WTC11 (cell line): ENCODE results near the gene TPM2. TPM values are rescaled to one million over a fixed set of nuclear protein-coding genes. Genes with fewer than 3 reads are reported as not detected.

Experiments
- ATAC-seq: fragments of 200-7000 bp; cut with Tn5 transposase; 2 replicates; pipeline ENCODE4 v1.10.0; 2021; ENCODE audit warnings: mild to moderate bottlenecking, moderate library complexity
- CTCF ChIA-PET: fragments of 300-600 bp; sonication (Branson Sonifier 250); formaldehyde crosslinking; loops from one replicate; lab custom pipeline; 2021; ENCODE audit warnings: antibody characterized with exemption; lab: Charles Lee
- POLR2A ChIA-PET: fragments of 350-600 bp; sonication (Branson Sonifier 250); formaldehyde crosslinking; loops from one replicate; lab custom pipeline; 2021; ENCODE audit warnings: antibody characterized with exemption; lab: Charles Lee
- DNase-seq: peaks from one replicate; pipeline ENCODE4 v3.0.0; 2021; ENCODE audit warnings: low spot score
- H3K27ac Mint-ChIP-seq: 2 replicates; pipeline ENCODE4 v1.8.0; 2021; ENCODE audit warnings: mixed read lengths
- H3K27me3 Mint-ChIP-seq: 2 replicates; pipeline ENCODE4 v1.8.0; 2021; ENCODE audit warnings: low read depth, mild to moderate bottlenecking, moderate library complexity, mixed read lengths
- H3K36me3 Mint-ChIP-seq: 2 replicates; pipeline ENCODE4 v1.8.0; 2021; ENCODE audit warnings: mixed read lengths
- H3K4me1 Mint-ChIP-seq: 2 replicates; pipeline ENCODE4 v1.8.0; 2022; ENCODE audit warnings: mixed read lengths
- H3K4me3 Mint-ChIP-seq: 2 replicates; pipeline ENCODE4 v1.8.0; 2021; ENCODE audit warnings: mild to moderate bottlenecking, moderate library complexity, mixed read lengths
- H3K9me3 Mint-ChIP-seq: 2 replicates; pipeline ENCODE4 v1.8.0; 2021; ENCODE audit warnings: mixed read lengths
- CTCF ChIP-seq: fragments of 200-600 bp; IDR thresholded peaks from 2 replicates; pipeline ENCODE4 v1.8.0; 2022; ENCODE audit warnings: antibody characterized with exemption
- EMX1 ChIP-seq: fragments of 250-450 bp; sonication (Bioruptor Pico); IDR thresholded peaks from 2 replicates; pipeline ENCODE4 v1.8.0; 2021; ENCODE audit warnings: mild to moderate bottlenecking
- NR3C1 ChIP-seq: sonication (generic); formaldehyde crosslinking; conservative IDR thresholded peaks from 2 replicates; pipeline ENCODE4 v1.8.1; 2023; ENCODE audit warnings: low read depth, mild to moderate bottlenecking, missing genetic modification reagents
- OVOL2 ChIP-seq: fragments of 250-450 bp; sonication (Bioruptor Pico); IDR thresholded peaks from 2 replicates; pipeline ENCODE4 v1.9.0; 2021; ENCODE audit warnings: mild to moderate bottlenecking, borderline replicate concordance
- RELA ChIP-seq: sonication (generic); formaldehyde crosslinking; IDR thresholded peaks from 2 replicates; pipeline ENCODE4 v1.8.1; 2022; ENCODE audit warnings: missing genetic modification reagents, mild to moderate bottlenecking, borderline replicate concordance
- SMAD3 ChIP-seq: sonication (generic); formaldehyde crosslinking; IDR thresholded peaks from 2 replicates; pipeline ENCODE4 v1.8.0; 2022; ENCODE audit warnings: missing genetic modification reagents, mild to moderate bottlenecking, borderline replicate concordance
- SP1 ChIP-seq: sonication (generic); formaldehyde crosslinking; conservative IDR thresholded peaks from 2 replicates; pipeline ENCODE4 v1.8.1; 2022; ENCODE audit warnings: missing genetic modification reagents
- ZNF121 ChIP-seq: sonication (generic); formaldehyde crosslinking; IDR thresholded peaks from 2 replicates; pipeline ENCODE4 v1.8.0; 2023; ENCODE audit warnings: missing genetic modification reagents
- total RNA-seq: library from RNA; stranded (reverse); gene quantifications from 3 replicates; pipeline ENCODE4 v1.2.3, GENCODE V29; 2021
- TF ChIP-seq, protein P1 (sequence below): sonication (generic); formaldehyde crosslinking; IDR thresholded peaks from 2 replicates; pipeline ENCODE4 v1.8.0; 2022; ENCODE audit warnings: mild to moderate bottlenecking, missing genetic modification reagents
- TF ChIP-seq, protein P2 (sequence below): sonication (generic); formaldehyde crosslinking; IDR thresholded peaks from 2 replicates; pipeline ENCODE4 v1.8.1; 2023; ENCODE audit warnings: mild to moderate bottlenecking, missing genetic modification reagents, borderline replicate concordance

The TPM2 gene
- total RNA-seq, 1 experiment from 2014 or later, result 146 TPM

DNA sequence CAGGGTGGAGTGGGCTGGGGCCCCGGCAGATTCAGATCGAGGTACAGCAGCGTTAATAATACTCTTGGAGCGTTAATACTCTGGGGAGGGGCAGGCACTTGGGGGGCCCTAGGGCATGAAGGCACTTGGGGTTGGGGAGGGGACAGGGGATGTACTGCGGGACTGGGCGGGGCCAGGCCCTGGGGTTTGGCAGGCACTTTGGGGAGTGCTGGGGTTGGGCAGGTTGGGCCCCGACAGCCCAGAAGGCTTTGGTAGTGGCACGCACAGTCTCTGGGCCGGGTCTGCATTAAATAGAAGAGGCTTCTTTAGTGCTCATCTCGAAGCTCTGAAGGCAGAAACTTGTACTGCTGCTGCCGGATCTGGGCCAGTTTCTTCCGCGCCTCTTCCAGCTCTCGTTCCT lies 7.8 kb upstream of the TPM2 start:
- Mint-ChIP-seq H3K36me3 (peaks cover 12% of the 10 kb centered on the region), H3K4me3 (no peak overlapping the region), H3K4me1 (no peaks in the 10 kb centered on the region), H3K27ac (no peak overlapping the region), H3K9me3 (no peaks in the 10 kb centered on the region), H3K27me3 (no peaks in the 10 kb centered on the region)
- ATAC-seq, result no peak
- no peak for DNase-seq
- ChIA-PET POLR2A (interaction anchor here (0.5 to 1.7 kb wide), 2 partner anchors 13 to 36 kb away, joined by 3 to 5 read pairs; no protein-coding TSS in a partner anchor), CTCF (interaction anchor here (0.6 to 6.8 kb wide), 21 partner anchors 8 to 650 kb away, joined by 3 to 127 read pairs (median 11); partner anchors contain the start of genes ARHGEF39, CCDC107, CREB3 and RMRP)
- no peak for TF ChIP-seq SP1 (CRISPR knock-in tag)
- TF ChIP-seq CTCF, result no peak
- no peak for TF ChIP-seq RELA
- TF ChIP-seq, protein P1, sequence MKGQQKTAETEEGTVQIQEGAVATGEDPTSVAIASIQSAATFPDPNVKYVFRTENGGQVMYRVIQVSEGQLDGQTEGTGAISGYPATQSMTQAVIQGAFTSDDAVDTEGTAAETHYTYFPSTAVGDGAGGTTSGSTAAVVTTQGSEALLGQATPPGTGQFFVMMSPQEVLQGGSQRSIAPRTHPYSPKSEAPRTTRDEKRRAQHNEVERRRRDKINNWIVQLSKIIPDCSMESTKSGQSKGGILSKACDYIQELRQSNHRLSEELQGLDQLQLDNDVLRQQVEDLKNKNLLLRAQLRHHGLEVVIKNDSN (CRISPR knock-in tag), result no peak
- TF ChIP-seq NR3C1, result no peak

GRCh38 chr9:35696520-35697215 lies 6.9 kb upstream of the TPM2 start:
- POLR2A ChIA-PET, result interaction anchor here (0.6 to 1.7 kb wide), 8 partner anchors 10 to 94 kb away, joined by 3 to 10 read pairs (median 4); partner anchors contain the start of genes ARHGEF39, CREB3 and TLN1
- H3K4me3 Mint-ChIP-seq, result no peak overlapping the region

GRCh38 chr9:35695943-35696401 lies 6.2 kb upstream of the TPM2 start:
- DNase-seq (no peak), ATAC-seq (no peak)
- TF ChIP-seq, protein P2, sequence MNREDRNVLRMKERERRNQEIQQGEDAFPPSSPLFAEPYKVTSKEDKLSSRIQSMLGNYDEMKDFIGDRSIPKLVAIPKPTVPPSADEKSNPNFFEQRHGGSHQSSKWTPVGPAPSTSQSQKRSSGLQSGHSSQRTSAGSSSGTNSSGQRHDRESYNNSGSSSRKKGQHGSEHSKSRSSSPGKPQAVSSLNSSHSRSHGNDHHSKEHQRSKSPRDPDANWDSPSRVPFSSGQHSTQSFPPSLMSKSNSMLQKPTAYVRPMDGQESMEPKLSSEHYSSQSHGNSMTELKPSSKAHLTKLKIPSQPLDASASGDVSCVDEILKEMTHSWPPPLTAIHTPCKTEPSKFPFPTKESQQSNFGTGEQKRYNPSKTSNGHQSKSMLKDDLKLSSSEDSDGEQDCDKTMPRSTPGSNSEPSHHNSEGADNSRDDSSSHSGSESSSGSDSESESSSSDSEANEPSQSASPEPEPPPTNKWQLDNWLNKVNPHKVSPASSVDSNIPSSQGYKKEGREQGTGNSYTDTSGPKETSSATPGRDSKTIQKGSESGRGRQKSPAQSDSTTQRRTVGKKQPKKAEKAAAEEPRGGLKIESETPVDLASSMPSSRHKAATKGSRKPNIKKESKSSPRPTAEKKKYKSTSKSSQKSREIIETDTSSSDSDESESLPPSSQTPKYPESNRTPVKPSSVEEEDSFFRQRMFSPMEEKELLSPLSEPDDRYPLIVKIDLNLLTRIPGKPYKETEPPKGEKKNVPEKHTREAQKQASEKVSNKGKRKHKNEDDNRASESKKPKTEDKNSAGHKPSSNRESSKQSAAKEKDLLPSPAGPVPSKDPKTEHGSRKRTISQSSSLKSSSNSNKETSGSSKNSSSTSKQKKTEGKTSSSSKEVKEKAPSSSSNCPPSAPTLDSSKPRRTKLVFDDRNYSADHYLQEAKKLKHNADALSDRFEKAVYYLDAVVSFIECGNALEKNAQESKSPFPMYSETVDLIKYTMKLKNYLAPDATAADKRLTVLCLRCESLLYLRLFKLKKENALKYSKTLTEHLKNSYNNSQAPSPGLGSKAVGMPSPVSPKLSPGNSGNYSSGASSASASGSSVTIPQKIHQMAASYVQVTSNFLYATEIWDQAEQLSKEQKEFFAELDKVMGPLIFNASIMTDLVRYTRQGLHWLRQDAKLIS, result no peak
- no peak for TF ChIP-seq EMX1 (CRISPR knock-in tag)
- no peak for TF ChIP-seq OVOL2 (CRISPR knock-in tag)
- no peak for TF ChIP-seq ZNF121 (CRISPR knock-in tag)
- H3K27me3 Mint-ChIP-seq, result no peaks in the 10 kb centered on the region
- H3K9me3 Mint-ChIP-seq, result no peaks in the 10 kb centered on the region
- CTCF ChIA-PET, result interaction anchor here (0.7 to 6.8 kb wide), 44 partner anchors 9 to 584 kb away, joined by 3 to 127 read pairs (median 5); partner anchors contain the start of genes ARHGEF39, CCDC107, CREB3 and GBA2
- H3K4me3 Mint-ChIP-seq, result no peak overlapping the region
- POLR2A ChIA-PET, result interaction anchor here (0.7 to 1.7 kb wide), 9 partner anchors 10 to 1058 kb away, joined by 3 to 10 read pairs (median 5); partner anchors contain the start of genes ARHGEF39, CREB3 and TLN1
- no peak overlapping the region for H3K27ac Mint-ChIP-seq
- H3K4me1 Mint-ChIP-seq, result peaks cover 7% of the 10 kb centered on the region
- peaks cover 12% of the 10 kb centered on the region for H3K36me3 Mint-ChIP-seq

More at GRCh38 chr9:35696520-35697215, 6.9 kb upstream of the TPM2 start:
- H3K36me3 Mint-ChIP-seq, result peaks cover 12% of the 10 kb centered on the region
- TF ChIP-seq SMAD3 (CRISPR knock-in tag), result no peak
- TF ChIP-seq CTCF, result peak; percentile 85
- DNase-seq (peak; percentile 81), ATAC-seq (peak; percentile 97)
- H3K4me1 Mint-ChIP-seq, result peaks cover 4% of the 10 kb centered on the region
- CTCF ChIA-PET, result interaction anchor here (0.6 to 6.8 kb wide), 51 partner anchors 9 to 625 kb away, joined by 3 to 127 read pairs (median 4); partner anchors contain the start of genes ARHGEF39, CCDC107, CREB3 and GBA2
- no peaks in the 10 kb centered on the region for H3K9me3 Mint-ChIP-seq
- 0 out of 2 replicates have a peak overlapping the region, but pooled peaks have one; percentile 72 for H3K27ac Mint-ChIP-seq
- H3K27me3 Mint-ChIP-seq, result no peaks in the 10 kb centered on the region
